ENCODE results near the gene NANOS2.

DNA sequence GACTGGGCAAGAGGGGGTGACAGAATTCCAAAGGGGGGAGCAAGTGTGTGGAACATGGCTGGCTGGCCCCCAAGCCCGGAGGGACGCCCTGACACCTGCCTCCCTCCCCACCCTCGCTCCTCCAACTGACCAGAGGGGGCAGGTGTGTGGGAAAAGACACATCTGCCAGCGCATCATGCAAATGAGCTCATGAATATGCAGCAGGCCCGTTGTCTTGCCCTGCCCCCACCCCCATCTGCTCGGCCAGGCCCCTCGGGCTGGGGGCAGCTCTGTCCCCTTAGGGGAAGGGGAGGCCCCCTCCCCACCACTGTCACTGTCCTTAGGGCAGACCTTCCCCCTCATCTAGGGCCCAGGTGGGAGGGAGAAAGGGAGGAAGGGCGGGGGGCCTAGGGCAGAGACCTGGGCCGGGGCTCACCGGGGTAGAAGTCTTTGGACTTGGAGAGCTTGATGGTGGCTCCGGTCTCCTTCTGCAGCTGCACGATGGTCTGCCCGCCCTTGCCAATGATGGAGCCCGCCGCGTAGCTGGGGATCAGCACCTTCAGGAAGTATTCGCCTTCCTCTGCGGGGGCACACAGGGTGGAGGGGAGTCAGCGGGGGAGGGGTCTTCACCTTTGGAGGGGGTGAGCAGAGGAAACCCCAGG, 46.1 kb upstream of the NANOS2 start:
- TF ChIP-seq CTCF (IDR thresholded peaks at IDR 0.05 in 8 of 11, conservative IDR thresholded peaks at IDR 0.05 in 3 of 11) (no peak), POLR2AphosphoS5 (IDR thresholded peaks at IDR 0.05) (no peak), POLR2A (IDR thresholded peaks at IDR 0.05) (no peak)

All from spleen (tissue), 7 donors.